ENCODE results near the gene GFY. TPM values are rescaled to one million over a fixed set of nuclear protein-coding genes. Genes with fewer than 3 reads are reported as not detected.
"Not testable (repeated sequence)": the region's sequence is repeated elsewhere in the genome, so short reads cannot be mapped to it uniquely, and the experiment has no call there.

The GFY gene
- total RNA-seq, 1 experiment from 2014 or later: not detected

GRCh38 chr19:49443366-49444099 is 18.3 kb downstream of the GFY start:
- peak; percentile 94 for DNase-seq (ENCODE audit: low read depth)

DNA sequence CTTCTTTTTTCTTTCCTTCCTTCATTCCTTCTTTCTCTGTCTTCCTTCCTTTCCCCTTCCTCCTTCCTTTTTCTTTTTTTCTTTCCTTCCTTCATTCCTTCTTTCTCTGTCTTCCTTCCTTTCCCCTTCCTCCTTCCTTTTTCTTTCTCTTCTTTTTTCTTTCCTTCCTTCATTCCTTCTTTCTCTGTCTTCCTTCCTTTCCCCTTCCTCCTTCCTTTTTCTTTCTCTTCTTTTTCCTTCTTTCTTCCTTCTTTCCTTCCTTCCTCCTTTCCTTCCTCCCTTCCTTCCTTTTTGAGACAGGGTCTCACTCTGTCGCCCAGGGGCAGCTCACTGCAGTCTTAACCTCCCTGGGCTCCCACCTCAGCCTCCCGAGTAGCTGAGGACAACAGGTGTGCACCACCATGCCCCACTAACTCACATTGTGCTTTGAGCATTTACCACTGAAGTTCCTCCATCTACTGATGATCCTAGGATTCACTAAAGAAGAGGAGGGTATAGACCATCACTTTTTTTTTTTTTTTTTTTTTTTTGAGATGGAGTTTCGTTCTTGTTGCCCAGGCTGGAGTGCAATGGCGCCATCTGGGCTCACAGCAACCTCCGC is 19.0 kb downstream of the GFY start:
- not testable (repeated sequence) for DNase-seq (ENCODE audit: low read depth)

DNA sequence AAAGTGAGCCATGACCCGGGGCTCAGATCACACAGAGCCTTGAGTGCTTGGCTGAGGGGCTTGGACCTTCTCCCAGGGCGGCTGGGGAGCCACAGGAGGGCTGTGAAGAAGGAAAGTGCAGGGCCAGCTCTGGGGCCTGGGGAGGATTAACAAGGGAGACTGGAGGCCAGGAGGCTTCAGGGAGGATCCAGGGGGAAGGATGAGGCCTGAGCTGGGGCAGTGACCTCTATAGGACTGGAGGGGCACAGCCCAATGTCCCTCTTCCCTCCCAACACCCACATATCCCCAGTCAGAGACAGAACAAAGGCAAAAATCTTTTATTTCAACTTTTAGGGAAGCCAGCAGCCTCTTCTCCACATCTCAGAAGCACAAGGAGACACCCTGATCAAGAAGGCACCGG is 20.8 kb downstream of the GFY start:
- DNase-seq (ENCODE audit: low read depth): no peak

DNA sequence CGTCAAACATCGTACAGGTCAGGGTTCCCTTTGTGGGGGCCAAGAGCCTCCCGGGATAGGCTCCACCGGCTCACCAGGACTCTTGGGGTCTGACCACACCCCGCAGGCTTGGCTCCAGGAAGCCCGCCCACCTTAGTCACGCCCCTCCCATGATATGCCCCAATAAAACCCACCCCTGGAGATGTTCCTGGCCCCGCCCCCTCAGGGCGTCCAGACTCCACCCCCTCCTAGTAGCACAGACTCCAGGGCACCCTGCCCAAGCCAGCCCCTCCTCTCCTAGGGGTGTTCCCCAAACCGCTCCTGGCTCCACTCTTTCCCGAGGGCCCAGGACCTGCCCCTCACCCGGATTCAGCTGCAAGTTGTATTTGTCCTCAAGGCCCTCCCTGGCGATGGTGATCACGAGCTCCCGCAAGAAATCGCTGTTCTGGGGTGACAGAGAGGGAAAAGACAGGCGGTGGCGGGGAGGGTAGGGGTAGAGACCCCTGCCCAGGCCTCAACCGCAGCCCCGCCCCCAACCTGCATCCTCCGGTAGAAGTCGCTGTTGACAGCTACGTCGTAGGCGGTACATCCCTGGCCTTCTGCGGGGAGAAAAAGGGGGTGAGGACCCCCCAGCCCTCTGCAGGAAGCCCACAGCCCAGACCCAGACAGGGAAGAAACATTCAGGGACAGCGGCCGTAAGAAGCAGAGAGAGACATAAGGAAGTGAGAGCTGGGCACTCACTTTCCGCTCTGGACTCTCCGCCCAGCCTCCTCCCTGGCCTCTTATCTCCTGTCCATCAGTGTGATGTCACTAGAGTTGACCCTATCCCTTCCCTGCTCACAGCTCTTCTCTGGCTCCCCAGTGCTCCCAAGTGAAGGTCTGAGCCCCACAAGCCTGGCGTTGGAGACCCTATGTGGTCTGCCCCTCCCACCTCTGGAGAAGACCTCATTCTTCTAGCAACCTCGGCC is 22.6 kb downstream of the GFY start:
- no peak for DNase-seq (ENCODE audit: low read depth)

- DNase-seq (ENCODE audit: low read depth): no peak
Measured at GRCh38 chr19:49448432-49448786, 23.2 kb downstream of the GFY start.

- no peak for DNase-seq (ENCODE audit: low read depth)
Measured at GRCh38 chr19:49450405-49450804, 25.2 kb downstream of the GFY start.

- DNase-seq (ENCODE audit: low read depth): peak; percentile 100
Measured at GRCh38 chr19:49451430-49452181, 26.4 kb downstream of the GFY start, which contains the start of gene PIH1D1. Gene PIH1D1 (minus strand): TSS chr19:49451814. CDS start chr19:49451574, 240 bp downstream.

DNA sequence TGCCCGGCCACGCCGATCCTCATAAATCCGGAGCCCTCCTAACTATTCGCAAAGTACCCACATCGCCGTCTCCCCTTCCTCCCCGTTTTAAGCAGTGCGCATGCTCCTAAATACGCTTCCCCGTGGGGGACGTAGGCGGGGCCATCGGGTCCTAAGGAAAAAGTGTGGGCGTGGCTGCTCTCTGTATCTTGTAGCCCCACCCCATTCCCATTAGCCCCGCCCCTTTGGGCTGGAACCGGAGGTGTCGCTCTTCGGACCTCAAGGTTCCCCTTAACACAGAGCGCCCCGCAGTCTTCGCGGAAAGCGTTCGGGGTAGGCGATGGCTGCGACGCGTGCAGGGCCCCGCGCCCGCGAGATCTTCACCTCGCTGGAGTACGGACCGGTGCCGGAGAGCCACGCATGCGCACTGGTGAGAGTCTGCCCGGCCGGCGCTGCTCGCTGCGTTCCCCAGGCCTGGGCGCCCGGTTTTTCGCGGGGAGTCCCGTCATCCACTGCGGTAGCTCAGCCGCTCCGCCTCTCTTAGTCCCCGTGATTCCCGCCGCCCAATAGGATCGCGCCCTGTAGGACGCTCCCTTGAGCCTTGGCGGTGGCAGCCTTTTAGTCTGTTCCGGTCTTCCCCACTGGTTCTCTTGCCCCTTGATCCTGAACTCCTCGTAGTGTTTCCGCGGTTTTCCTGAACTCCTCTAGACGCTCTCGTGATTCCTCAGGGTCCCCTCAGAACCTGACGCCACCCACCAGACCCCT is 28.0 kb downstream of the GFY start, which contains the start of gene ALDH16A1:
Gene ALDH16A1 (plus strand): TSS at position 213 of the 744 bp plus-strand sequence. CDS start 107 bp downstream, at position 320.
- DNase-seq (ENCODE audit: low read depth): peak; percentile 98

- no peak for DNase-seq (ENCODE audit: low read depth)
Measured at GRCh38 chr19:49453757-49454240, 28.6 kb downstream of the GFY start.

- DNase-seq (ENCODE audit: low read depth): no peak
Measured at GRCh38 chr19:49455773-49456172, 30.6 kb downstream of the GFY start.

DNA sequence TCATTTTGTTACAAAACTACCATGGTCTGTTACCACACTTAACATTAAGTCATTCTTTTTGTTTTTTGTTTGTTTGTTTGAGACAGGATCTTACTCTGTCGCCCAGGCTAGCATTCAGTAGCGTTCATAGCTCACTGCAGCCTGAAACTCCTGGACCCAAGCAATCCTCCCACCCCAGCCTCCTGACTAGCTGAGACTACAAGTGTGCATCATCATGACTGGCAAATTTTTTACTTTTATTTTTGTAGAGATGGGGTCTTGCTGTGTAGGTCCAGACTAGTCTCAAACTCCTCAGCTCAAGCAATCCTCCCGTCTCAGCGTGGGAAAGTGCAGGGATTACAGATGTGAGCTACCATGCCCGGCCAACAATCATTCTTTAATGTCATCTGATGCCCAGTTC is 31.1 kb downstream of the GFY start:
- DNase-seq (ENCODE audit: low read depth): no peak

- no peak for DNase-seq (ENCODE audit: low read depth)
Measured at GRCh38 chr19:49458567-49458903, 33.3 kb downstream of the GFY start.

DNA sequence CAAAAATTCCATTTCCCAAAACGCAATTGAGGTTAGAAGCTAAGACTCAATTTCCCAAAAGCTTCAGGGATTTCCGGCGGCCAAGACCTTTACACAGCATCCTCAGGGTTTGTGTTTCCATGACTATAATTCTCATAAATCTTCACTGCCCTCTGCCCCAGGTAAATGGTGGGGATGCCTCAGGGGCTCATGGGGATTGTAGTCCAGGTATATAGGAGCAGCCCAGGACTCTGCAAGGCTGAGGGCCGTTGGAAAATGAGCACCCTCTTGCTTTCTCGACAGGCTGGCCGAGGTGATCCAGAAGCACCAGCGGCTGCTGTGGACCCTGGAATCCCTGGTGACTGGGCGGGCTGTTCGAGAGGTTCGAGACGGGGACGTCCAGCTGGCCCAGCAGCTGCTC is 34.2 kb downstream of the GFY start:
- no peak for DNase-seq (ENCODE audit: low read depth)

- not testable (repeated sequence) for DNase-seq (ENCODE audit: low read depth)
Measured at GRCh38 chr19:49461130-49461529, 35.9 kb downstream of the GFY start.

- DNase-seq (ENCODE audit: low read depth): no peak
Measured at GRCh38 chr19:49461656-49462055, 36.5 kb downstream of the GFY start.

DNA sequence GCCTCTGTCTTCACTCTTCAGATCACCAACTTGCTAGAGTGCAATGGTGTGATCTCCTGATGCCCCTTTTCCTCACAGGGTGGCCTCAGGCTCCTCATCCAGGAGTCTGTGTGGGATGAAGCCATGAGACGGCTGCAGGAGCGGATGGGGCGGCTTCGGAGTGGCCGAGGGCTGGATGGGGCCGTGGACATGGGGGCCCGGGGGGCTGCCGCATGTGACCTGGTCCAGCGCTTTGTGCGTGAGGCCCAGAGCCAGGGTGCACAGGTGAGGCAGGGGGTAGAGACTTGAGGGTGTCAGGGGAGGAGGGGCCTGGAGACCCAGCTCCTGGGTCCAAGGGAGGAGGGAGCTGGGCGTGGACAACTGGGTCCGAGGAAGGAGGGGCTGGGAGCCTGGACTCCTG is 37.3 kb downstream of the GFY start:
- DNase-seq (ENCODE audit: low read depth): no peak

GRCh38 chr19:49463960-49464740 is 39.0 kb downstream of the GFY start:
- DNase-seq (ENCODE audit: low read depth): no peak

DNA sequence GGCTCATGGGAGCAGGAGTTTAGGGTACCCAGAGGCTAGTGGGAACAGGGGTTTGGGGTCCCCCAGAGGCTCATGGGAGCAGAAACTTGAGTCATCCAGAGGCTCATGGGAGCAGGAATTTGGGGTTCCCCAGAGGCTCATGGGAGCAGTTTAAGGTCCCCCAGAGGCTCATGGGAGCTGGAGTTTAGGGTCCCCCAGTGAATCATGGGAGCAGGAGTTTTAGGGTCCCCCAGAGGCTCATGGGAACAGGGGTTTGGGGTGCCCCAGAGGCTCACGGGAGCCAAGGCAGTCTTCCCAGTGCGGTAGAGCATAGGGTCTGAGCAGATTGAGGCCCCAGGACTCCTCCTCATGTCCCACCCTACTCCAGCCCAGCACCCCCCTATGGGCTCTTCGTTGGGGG is 40.2 kb downstream of the GFY start:
- DNase-seq (ENCODE audit: low read depth): no peak

GRCh38 chr19:49468199-49468598 is 43.0 kb downstream of the GFY start:
- DNase-seq (ENCODE audit: low read depth): no peak

Measured in M059J (cell line).